ENCODE results near the gene GATD1.

Gene GATD1, protein sequence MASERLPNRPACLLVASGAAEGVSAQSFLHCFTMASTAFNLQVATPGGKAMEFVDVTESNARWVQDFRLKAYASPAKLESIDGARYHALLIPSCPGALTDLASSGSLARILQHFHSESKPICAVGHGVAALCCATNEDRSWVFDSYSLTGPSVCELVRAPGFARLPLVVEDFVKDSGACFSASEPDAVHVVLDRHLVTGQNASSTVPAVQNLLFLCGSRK

DNA sequence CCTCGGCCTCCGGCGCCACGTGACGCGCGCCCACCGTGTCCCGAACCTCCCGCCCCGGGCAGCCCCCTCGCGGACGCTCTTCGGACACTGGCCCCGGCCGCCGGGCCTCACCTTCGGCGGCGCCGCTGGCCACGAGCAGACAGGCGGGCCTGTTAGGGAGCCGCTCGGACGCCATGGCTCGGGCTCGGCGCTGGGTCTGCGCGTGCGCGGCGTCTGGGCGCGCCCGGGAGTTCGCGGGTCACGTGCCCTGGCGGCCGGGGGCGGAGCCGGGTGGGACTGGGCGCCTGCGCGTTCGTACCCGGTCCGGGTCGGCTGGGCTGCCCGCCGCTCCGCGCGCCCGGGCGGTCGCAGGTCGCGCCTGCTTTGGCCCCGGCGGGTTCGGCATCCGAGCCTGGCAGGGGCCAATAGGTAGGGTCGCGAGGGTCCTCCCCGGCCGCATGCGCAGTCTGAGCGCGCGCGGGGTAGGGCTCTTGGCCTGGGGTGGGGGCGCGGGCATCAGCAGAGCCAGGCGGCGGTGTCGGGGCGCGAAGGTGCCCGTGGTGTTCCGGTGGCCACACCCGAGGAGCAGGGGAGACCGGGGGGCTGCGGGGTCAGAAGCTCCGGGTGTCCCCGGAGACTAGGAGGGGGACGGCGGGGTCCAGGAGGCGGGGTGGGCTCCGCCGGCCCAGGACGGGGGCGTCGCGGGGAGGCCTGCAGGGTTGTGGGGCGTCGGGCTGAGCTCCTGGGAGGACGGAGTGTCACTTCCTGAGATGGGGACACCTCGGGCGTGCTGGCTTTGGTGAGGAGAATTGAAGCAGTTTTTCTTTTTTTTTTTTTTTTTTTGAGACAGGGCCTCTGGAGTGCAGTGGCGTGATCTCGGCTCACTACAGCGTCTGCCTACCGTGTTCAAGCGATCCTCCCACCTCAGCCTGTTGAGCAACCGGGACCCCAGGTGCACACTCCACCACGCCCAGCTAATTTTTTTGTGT lies at the start of gene GATD1:
Gene GATD1 (minus strand): TSS at position 200 of the 968 bp plus-strand sequence. CDS start 25 bp downstream, at position 175.
- DNase-seq, result peak; percentile 92

DNA sequence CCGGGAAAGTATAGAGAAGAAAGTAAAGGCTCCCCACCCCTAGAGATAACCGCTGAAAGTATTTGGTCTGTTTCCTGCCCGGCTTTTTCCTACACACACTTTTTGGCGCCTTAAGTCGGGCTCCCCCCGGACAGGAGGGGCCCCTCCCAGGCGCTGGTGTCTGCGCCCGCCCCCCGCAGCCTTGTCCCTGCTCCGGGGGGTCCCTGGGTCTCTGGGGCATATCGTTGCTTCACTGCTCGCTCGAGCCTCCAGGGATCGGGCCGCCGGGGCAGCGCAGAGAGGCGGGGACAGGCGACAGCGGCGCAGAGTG lies 49.5 kb upstream of the GATD1 start:
- no peak for DNase-seq

DNA sequence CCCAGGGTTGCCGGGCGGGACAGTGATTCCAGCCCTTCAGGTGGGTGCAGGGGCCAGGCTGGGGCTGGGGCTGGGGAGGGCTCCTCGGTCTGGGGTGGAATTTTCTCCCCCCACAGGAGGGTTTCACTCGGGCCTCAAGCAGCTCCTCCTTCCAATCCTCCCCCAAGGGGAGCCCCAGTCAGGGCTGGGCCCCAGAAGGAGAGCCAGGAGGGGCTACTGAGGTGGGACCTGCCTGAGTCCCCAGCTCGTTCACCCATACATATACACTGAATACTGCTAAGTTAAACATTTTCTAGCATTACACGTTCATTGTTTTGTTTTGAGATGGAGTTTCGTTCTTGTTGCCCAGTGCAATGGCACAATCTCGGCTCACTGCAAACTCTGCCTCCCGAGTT lies 48.9 kb upstream of the GATD1 start:
- DNase-seq, result no peak

DNA sequence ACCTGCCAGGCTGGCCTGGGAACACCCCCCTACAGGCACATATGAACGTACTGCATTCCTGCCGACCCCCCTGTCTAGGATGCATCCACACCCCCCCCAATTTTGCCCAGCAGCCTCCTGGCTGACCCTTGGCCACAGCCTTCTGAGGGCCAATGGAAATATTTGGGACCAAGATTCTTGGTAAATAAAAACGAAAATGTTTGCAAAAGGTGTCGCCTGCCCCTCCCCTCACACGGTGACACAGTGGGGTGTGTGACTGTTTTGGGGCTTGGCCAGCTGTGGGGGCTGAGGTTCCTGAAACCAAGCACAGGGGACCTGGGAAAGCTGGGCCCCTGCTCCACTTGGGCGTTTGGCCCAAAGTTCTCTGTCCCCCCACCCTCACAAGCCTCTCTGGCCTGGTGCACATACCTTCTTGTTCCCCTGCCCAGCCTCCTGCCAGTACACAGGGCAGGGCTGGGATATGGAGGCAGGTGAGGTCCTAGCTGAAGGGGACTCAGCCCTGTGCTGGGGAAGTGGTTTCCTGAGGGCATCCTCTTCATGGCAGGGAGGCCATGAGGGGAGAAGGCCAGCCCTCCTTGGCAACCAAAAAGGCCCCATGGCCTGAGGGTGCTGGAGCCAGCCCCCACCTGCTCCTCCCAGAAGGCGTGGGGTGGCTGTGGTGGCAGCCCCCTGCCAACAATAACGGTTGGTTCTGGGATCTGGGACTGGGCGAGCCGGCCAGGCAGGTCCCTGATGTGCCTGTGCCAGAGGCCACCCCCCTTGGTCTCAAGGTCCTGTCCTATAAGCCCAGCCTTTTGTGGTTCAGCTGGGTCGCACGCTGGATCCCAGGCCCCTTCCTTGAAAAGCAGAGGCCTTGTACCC lies 48.3 kb upstream of the GATD1 start:
- no peak for DNase-seq

DNA sequence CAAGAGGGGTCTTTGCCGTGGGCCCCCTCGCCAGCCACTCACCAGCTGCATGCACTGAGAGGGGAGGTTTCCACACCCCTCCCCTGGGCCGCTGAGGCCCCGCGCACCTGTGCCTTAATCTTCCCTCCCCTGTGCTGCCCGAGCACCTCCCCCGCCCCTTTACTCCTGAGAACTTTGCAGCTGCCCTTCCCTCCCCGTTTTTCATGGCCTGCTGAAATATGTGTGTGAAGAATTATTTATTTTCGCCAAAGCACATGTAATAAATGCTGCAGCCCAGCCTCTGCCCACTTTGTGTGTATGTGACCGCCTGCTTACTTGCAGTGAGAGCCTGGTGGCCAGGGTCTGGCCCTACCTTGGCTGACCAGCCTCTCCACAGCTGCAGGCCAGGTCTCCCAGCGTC lies 47.7 kb upstream of the GATD1 start:
- DNase-seq, result no peak

DNA sequence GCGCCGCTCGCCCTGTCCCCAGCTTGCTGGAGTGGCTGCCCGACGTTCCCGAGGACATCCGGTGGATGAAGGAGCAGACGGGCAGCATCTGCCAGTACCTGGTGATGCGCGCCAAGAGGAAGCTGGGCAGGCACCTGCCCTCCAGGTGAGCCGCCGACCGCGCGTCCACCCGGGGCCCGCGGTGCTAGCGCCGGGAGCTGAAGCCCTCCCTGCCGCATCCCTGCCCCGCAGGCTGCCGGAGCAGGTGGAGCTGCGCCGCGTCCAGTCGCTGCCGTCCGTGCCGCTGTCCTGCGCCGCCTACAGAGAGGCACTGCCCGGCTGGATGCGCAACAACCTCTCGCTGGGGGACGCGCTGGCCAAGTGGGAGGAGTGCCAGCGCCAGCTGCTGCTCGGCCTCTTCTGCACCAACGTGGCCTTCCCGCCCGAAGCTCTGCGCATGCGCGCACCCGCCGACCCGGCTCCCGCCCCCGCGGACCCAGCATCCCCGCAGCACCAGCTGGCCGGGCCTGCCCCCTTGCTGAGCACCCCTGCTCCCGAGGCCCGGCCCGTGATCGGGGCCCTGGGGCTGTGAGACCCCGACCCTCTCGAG lies 47.1 kb upstream of the GATD1 start:
- no peak for DNase-seq

DNA sequence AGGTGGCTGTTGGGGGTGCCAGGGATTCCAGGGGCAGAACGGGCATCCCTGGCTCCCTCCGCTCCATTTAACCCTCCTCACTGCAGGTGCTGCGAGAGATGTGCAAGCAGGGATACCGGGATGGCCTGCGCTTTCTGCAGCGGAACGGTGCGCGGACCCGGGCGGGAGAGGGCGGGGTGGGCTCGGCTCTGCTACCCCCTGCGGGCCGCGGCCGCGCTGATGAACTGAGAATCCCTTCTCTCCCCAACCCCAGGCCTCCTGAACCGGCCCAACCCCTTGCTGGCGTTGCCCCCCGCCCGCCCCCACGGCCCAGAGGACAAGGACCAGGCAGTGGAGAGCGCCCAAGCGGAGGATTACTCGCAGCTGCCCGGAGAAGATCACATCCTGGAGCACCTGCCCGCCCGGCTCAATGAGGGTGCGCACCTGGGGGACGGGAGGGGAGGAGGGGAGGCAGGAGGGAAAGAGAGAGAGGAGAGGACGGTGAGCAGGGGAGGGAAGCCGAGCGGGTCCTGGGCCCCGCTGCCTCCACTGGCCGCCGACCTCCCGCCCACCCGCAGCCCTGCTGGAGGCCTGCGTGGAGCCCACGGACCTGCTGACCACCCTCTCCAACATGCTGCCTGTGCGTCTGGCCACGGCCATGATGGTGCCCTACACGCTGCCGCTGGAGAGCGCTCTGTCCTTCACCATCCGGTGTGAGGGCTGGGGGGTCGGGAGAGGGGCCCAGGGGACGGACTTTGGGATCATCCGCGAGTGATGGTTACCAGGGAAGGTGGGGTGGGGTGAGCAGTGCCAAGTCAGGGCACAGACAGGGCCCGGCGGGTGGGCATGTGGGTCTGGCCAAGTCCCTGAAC lies 46.4 kb upstream of the GATD1 start:
- DNase-seq, result no peak

DNA sequence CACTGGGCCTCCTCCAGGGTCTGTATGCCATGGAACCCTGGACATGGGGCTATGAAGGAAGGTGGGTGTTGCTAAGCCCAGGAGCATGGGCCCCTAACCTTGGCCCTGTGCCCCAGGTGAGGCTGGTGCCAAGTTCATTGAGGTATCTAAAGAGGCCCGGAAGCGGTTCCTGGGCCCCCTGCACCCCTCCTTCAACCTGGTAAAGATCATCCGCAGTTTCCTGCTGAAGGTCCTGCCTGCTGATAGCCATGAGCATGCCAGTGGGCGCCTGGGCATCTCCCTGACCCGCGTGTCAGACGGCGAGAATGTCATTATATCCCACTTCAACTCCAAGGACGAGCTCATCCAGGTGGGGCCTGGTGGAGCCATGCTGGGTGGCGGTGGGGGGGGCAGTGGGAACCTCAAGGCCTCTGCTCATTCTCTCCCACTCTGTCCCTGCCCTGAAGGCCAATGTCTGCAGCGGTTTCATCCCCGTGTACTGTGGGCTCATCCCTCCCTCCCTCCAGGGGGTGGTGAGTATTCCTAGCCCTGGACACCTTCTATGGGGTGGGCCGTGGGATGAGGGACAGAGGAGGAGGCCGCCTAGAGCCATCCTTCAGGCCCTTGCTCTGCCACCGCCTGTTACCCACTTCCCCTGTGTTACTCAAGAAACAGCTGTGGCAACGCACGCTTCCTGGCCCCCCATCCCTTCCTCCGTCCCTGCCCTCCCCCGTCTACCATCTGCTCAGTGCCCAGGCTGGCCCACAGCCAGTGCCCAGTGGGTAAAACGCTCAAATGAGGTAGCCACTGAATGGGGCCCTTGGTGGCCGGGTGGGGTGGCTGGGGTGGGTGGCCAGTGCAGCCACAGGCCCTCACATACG lies 44.5 kb upstream of the GATD1 start:
- DNase-seq, result no peak

DNA sequence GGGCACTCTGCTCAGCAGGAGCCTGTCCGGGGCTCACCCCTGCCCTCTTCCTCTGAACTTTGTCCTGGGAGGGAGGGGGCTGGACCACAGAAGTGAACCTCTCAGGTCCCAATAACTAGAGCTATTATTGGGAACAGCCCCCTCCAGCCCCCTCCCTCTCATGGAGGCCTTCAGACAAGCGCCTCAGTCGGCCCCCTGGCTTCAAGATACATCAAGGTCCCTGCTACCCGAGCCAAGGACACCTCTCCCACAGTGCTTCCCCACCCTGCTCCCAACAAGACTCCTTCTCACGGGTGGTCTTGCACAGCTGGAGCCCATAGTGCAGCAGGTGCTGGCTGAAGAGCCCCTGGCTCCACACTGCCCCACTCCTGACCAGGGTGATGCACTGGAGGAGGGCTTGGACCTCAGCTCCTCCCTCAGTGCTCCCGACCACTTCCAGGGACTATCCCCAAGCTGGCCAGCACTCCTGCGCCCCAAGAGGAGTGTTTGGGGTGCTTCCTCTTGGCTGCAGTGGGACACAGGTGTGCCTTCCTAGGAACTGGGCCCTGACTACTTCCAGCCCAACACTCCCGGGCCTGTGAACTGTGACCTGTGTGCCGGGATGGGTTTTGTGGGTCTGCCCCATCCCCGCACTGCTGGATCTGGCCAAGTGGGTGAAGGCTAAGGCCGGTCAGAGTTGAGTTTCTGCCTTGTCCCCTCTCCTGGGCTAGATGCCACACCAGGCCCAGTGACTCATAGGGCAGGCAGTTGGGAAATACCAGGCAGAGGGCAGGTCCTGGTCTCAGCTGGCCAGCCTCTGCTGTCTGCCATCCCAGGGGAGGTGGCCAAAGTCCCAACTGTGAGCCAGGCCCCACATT lies 43.6 kb upstream of the GATD1 start:
- no peak for DNase-seq

DNA sequence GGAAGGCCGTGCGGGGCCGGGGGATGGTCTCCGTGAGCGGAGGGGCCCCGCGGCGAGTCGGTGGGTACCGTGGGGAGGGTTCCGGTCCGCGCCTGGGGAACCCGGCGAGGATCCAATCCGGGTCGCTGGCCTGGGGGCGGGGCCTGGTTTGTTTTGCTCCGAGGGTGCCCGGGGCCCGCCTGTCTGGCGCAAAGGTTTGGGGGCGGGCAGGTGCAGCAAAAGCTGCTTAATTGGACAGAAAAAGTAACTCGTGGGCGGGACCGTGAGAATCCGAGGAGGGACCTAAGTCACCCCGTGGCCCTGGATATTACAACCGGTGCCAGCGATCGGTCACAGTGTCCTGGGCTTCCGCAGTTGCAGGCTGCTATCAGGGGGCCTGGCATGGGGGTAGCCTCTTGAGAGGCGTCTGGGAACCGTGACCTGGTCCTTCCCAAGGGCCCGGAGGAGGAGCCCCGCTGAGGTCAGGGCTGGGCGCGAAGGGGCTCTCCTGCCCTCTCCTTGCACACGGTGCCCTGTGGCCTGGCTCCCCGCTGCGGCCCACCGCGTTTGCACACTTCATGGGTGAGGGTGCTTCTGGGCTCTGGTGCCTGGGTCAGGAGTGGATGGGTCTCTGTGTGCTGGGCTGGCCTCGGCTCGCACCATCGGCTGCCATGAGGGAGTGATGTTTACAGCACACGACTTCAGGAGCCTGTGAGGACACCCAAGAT lies 42.8 kb upstream of the GATD1 start:
- DNase-seq, result peak; percentile 93

DNA sequence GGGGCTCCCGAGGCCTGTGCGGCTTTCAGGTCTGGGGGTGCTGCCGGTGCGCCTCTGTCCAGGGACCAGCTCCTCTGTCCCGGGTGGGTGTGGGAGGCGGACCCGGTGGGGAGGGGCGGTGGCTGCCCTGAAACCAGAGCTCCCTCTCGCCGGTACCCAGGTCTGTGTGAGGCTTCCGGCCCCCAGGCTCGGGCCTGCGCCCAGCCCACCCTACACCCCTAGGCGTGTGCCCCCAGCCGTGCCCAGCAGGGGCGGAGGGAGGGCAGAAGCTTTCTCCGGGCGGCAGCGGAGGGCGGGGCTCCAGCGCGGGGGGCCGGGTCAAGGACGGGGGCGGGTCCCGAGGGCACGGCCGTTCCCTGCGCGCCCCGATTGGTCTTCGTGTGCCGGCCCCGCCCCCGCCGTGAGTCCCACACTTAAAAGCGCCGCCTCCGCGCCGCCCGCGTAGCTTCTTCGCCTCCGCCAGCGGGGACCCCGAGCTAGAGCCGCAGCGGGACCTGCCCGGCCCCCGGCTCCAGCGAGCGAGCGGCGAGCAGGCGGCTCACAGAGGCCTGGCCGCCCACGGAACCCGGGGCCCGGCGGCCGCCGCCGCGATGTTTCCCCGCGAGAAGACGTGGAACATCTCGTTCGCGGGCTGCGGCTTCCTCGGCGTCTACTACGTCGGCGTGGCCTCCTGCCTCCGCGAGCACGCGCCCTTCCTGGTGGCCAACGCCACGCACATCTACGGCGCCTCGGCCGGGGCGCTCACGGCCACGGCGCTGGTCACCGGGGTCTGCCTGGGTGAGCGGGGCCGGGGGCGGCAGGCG lies 42.0 kb upstream of the GATD1 start:
- peak; percentile 86 for DNase-seq

DNA sequence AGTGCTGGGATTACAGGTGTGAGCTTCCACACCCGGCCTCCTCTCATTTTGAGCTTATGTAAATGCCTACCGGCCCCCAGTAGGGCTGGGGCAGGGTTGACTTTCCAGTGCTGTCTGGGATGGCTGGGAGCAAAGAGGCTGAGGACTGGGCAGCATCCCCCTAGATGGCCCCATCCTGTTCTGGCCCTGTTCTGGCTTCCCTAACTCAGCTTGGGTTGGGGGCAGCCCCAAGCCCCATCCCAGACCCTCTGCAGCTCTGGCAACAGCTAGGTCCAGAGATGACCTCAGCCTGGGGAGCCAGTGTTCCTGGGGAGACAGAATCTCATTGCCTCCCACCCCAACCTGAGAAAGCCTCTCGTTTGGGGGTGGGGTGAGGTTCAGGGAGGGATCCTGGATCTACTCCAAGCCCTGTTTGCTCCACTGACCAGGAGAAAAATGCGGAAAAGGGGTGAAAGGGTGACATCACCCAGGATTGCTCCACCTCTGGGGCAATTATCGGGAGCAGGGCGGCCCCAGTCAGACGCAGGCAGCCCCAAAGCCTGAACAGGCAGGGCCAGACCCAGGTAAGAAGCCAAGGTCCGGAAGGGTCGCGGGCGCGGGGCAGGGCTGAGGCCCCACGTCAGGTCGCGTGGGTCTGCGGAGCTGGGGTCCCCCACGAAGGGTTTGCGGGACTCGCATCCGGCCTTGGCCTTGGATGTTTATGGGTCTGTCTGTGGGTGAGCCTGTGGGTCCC lies 41.3 kb upstream of the GATD1 start, which contains the start of gene PNPLA2:
Gene PNPLA2 (plus strand): TSS at position 519 of the 733 bp plus-strand sequence. CDS start 805 bp downstream, outside the sequence.
- DNase-seq, result no peak

DNA sequence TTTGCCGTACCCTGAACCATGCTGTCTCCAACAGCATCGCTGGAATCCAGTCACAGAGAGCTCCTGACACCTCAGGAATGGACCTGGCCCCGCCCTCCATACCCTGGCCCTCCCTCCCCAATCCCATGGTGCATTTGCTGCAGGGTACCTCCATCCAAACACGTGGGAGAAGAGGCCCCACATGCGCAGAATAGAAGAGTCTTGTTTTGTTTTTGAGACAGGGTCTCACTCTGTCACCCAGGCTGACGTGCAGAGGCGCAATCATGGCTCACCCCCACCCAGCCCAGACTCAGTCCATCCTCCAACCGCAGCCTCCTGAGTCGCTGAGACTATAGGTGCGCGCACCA lies 39.1 kb upstream of the GATD1 start:
- DNase-seq, result no peak

DNA sequence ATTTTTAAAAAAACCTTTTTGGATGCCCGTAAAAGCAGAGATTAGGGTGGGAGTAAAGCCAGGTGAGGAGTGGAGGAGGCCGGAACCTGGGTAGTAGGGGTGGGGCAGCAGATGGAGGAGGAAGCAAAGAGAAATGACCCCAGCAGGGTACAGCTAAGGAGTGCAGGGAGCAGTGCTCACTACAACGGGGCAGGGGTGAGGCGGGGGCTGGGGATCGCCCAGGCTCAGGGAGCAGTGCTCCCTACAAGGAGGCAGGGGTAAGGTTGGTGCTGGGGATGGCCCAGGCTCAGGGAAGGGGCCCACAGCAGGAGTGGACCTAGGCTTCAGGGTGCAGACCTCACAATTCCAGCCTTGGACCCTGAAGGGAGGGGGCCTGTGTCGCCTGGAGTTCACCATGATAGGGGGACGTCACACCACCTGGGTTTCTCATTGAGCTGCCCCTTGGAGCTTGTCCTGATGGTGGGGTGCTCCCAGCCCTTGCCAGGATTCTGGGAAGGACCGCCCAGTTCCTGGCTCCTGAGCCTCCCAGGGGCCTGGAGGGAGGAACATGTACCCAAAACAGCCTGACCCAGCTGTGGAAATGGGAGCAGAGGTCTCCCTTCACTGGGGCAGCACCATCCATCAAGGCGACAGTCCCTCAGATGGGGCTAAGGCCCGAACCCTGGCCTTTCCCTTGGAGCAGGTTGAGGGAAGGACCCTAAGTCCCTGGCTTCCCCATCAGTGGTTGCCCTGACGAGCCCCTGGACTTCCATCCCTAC lies 38.6 kb upstream of the GATD1 start:
- no peak for DNase-seq

DNA sequence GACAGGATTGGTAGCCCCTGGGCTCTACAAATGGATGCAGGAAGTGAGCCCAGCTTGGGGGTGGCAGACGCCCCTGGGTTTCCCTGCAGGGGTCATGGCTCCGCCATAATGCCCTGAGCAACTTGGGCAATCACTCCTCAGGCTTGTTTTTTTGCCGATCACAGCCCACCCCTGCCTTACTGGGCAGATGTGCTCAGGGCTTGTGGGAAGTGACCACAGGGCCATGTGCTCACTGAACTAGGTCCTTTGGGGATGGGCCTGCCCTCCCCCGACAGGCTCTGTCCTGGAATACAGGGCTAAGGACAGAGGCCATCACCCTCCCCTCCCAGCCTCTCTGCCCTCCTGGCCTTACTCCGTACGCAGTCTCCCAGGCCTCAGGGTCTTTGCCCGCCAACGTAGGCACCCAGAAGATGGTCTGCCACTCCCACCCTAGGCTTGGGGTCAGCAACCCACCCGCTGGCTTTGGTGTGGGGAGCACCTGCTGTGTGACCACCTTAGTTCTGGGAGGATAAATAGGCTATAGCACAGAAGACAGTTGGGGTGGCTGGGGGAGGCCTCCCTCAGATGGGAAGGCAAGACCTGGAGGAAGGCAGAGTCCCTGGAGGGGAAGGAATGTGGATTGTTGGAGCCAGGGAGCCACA lies 36.3 kb upstream of the GATD1 start:
- DNase-seq, result no peak

DNA sequence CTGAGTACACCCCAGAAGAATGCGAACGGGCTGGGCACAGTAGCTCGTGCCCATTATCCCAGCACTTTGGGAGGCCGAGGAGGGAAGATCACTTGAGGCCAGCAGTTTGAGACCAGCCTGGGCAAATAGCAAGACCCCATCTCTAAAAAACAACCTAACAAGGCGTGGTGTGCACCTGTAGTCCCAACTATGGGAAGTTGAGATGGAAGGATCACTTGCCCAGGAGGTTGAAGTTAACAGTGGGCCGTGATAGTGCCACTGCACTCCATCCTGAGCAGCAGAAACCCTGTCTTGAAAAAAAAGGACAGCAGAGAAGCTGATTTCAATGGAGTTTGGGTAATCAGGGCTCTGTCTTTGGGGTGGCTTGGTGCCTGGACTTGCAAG lies 35.8 kb upstream of the GATD1 start:
- no peak for DNase-seq

DNA sequence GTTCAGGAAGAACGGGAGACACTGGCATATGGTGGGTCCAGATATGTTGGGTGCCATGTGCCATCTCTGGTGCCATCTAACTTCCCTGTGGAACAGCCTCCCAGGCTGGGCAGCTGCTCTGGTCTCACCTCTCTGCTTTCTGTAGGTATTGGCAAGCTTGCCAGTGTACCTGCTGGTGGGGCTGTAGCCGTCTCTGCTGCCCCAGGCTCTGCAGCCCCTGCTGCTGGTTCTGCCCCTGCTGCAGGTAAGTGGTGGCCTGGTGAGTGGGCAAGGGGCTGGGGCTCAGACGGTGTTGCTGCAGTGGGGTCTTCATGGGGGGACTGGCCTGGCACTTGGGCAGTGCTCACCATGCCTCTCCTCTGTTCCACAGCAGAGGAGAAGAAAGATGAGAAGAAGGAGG lies 35.1 kb upstream of the GATD1 start:
- no peak for DNase-seq

Data from activated effector memory CD4-positive, alpha-beta T cell treated with Interleukin-2 at 50 U/mL for 16 hours (primary cell).